Measurements from ENCODE around the gene RBFOX2. TPM values are rescaled to one million over a fixed set of nuclear protein-coding genes. Genes with fewer than 3 reads are reported as not detected.

RBFOX2 gene
- total and polyA plus RNA-seq, 2 of the 13 experiments (the other 11 are each of a cell fraction or from before 2014, with no cell fraction given) = 37.3 to 40.4 TPM

DNA sequence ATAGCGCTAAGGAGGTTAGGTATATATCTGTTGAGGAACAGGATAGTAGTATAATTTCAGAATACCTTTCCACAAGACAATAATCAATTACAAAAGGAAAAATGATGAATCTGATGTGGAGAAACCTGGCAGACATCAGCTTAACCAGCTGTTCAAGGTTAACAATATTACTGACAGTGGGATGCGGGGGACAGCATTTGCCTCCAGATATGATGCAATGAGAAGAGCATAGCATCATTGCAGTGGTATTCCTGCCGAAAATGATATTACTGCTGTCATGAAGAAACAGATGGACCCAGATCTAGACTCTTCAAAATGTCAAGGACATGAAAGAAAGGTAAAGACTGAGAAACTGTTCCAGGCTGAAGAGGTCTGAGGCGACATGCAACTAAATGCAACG is 49.7 kb downstream of the RBFOX2 start:
- H3K36me3 ChIP-seq (replicated peaks in 1 of 2; ENCODE audit: control insufficient read depth in 1 of 2, insufficient read depth in 2 of 2, low read length in 2 of 2) = no peaks in the 10 kb centered on the region
- peaks cover 14% of the 10 kb centered on the region for H3K4me1 ChIP-seq (ENCODE audit: insufficient read depth, low read length)
- no peaks in the 10 kb centered on the region for H3K9me3 ChIP-seq (ENCODE audit: low read length)
- intact Hi-C loops (cut with micrococcal nuclease; ENCODE audit: unreplicated experiment) (no loop called here), in situ Hi-C loops (cut with HindIII; ENCODE audit: extremely low pct_ligation_motif_present, low pct_unique_long_range_greater_than_20kb) (no loop called here)
- FAIRE-seq (no peak), ATAC-seq (no peak), DNase-seq (ENCODE audit: low spot score) (no peak)
- no peak for TF ChIP-seq PCBP1 (IDR thresholded peaks at IDR 0.05; ENCODE audit: borderline replicate concordance, low read depth, low read length)
- no peak for TF ChIP-seq BHLHE40 (IDR thresholded peaks at IDR 0.05; ENCODE audit: low read length)
- TF ChIP-seq SOX5 (CRISPR knock-in tag; IDR thresholded peaks at IDR 0.05; ENCODE audit: borderline replicate concordance) = no peak
- TF ChIP-seq ZNF619 (CRISPR knock-in tag; IDR thresholded peaks at IDR 0.05) = no peak
- TF ChIP-seq CHCHD3 (CRISPR knock-in tag; IDR thresholded peaks at IDR 0.05) = no peak
- no peak for TF ChIP-seq ZNF674 (CRISPR knock-in tag; IDR thresholded peaks at IDR 0.05; ENCODE audit: low read depth)
- TF ChIP-seq HNRNPK (IDR thresholded peaks at IDR 0.05; ENCODE audit: low read depth, low read length, poor library complexity, severe bottlenecking) = no peak
- POLR2A ChIA-PET = no interaction called here
- H3K27me3 ChIP-seq (ENCODE audit: control insufficient read depth in 1 of 2, insufficient read depth in 2 of 2, low read length in 2 of 2) = no peaks in the 10 kb centered on the region
- no peak overlapping the region for H3K4me2 ChIP-seq (ENCODE audit: low read depth, low read length)
- no peak overlapping the region for H3K9ac ChIP-seq (ENCODE audit: insufficient read depth, low read depth, low read length)
- peaks cover 20% of the 10 kb centered on the region for H3K79me2 ChIP-seq (ENCODE audit: insufficient read depth, low read length)
- no peak overlapping the region for H3K27ac ChIP-seq (ENCODE audit: extremely low read length, insufficient read depth, low read length)
- H3K4me3 ChIP-seq (replicated peaks in 1 of 3; ENCODE audit: insufficient read depth in 1 of 3, low read depth in 2 of 3, low read length in 3 of 3) = no peak overlapping the region
- no peak overlapping the region for H2AFZ ChIP-seq (ENCODE audit: low read length)
- CTCF ChIA-PET (ENCODE audit: low intra/inter-chr PET ratio, low total read pairs) = no interaction called here
- no TSS peak for BruUV-seq (replicated peaks)
- no peaks in the 10 kb centered on the region for H4K20me1 ChIP-seq (ENCODE audit: insufficient read depth, low read length)
- 99% methylated on average over 5 of the region's 5 CpGs for WGBS (ENCODE audit: low lambda C conversion rate)

- POLR2A ChIA-PET = no interaction called here
- 88% methylated on average over 1 of the region's 1 CpG for WGBS (ENCODE audit: low lambda C conversion rate)
- no peak overlapping the region for H3K4me2 ChIP-seq (ENCODE audit: low read depth, low read length)
- no peak overlapping the region for H3K27ac ChIP-seq (ENCODE audit: extremely low read length, insufficient read depth, low read length)
- H4K20me1 ChIP-seq (ENCODE audit: insufficient read depth, low read length) = no peaks in the 10 kb centered on the region
- no peak overlapping the region for H2AFZ ChIP-seq (ENCODE audit: low read length)
- H3K27me3 ChIP-seq (ENCODE audit: control insufficient read depth in 1 of 2, insufficient read depth in 2 of 2, low read length in 2 of 2) = no peaks in the 10 kb centered on the region
- H3K79me2 ChIP-seq (ENCODE audit: insufficient read depth, low read length) = peaks cover 19% of the 10 kb centered on the region
- H3K36me3 ChIP-seq (replicated peaks in 1 of 2; ENCODE audit: control insufficient read depth in 1 of 2, insufficient read depth in 2 of 2, low read length in 2 of 2) = no peaks in the 10 kb centered on the region
- in situ Hi-C loops (cut with HindIII; ENCODE audit: extremely low pct_ligation_motif_present, low pct_unique_long_range_greater_than_20kb) = no loop called here
- no peak for DNase-seq (ENCODE audit: low spot score)
- no peak for FAIRE-seq
- no TSS peak for BruUV-seq (replicated peaks)
- intact Hi-C loops (cut with micrococcal nuclease; ENCODE audit: unreplicated experiment) = no loop called here
- no peak overlapping the region for H3K4me3 ChIP-seq (replicated peaks in 1 of 3; ENCODE audit: insufficient read depth in 1 of 3, low read depth in 2 of 3, low read length in 3 of 3)
- peaks cover 7% of the 10 kb centered on the region for H3K4me1 ChIP-seq (ENCODE audit: insufficient read depth, low read length)
- CTCF ChIA-PET (ENCODE audit: low intra/inter-chr PET ratio, low total read pairs) = no interaction called here
- TF ChIP-seq ZNF672 (CRISPR knock-in tag; IDR thresholded peaks at IDR 0.05) = no peak
- no peak for TF ChIP-seq GPBP1L1 (CRISPR knock-in tag; IDR thresholded peaks at IDR 0.05)
- TF ChIP-seq TAF15 (IDR thresholded peaks at IDR 0.05; ENCODE audit: low read depth, low read length, poor library complexity, severe bottlenecking) = no peak
- no peak for TF ChIP-seq ZFYVE20 (CRISPR knock-in tag; IDR thresholded peaks at IDR 0.05; ENCODE audit: borderline replicate concordance, low read depth)
- TF ChIP-seq HES4 (CRISPR knock-in tag; IDR thresholded peaks at IDR 0.05; ENCODE audit: borderline replicate concordance) = no peak
- TF ChIP-seq PATZ1 (CRISPR knock-in tag; IDR thresholded peaks at IDR 0.05) = no peak
- TF ChIP-seq NFYC (CRISPR knock-in tag; IDR thresholded peaks at IDR 0.05) = no peak
- no peak overlapping the region for H3K9ac ChIP-seq (ENCODE audit: insufficient read depth, low read depth, low read length)
- ATAC-seq = no peak
- H3K9me3 ChIP-seq (ENCODE audit: low read length) = no peaks in the 10 kb centered on the region
Observed at GRCh38 chr22:35978201-35978600, 50.4 kb downstream of the RBFOX2 start.
